BE2C (cell line): Measurements from ENCODE around the gene KIAA1143. TPM values are rescaled to one million over a fixed set of nuclear protein-coding genes. Genes with fewer than 3 reads are reported as not detected.

ENCODE experiments used
- DNase-seq: peaks from one replicate; pipeline ENCODE4 v3.0.0-alpha.2; 2020
- H3K27me3 ChIP-seq: fragments of 250-450 bp; sonication (Bioruptor Pico); 2 replicates; pipeline ENCODE4 v1.5.1; 2020; ENCODE audit warnings: mild to moderate bottlenecking
- H3K36me3 ChIP-seq: fragments of 250-450 bp; sonication (Bioruptor Pico); 2 replicates; pipeline ENCODE4 v1.5.1; 2020; ENCODE audit warnings: mild to moderate bottlenecking
- H3K4me1 ChIP-seq: fragments of 250-450 bp; sonication (Bioruptor Pico); 2 replicates; pipeline ENCODE4 v1.5.1; 2020
- H3K4me3 ChIP-seq: 2 replicates; pipeline ENCODE4 v1.5.1; 2011; ENCODE audit warnings: low read depth, low read length
- H3K9me3 ChIP-seq: fragments of 250-450 bp; sonication (Bioruptor Pico); 2 replicates; pipeline ENCODE4 v1.5.1; 2020
- CTCF ChIP-seq: IDR thresholded peaks from 2 replicates; pipeline ENCODE4 v1.5.1; 2012; ENCODE audit warnings: mild to moderate bottlenecking, low read depth, low read length
- polyA plus RNA-seq: library from polyadenylated mRNA; unstranded; fragments of >200 nt; gene quantifications from one replicate; pipeline ENCODE4 v1.2.1, GENCODE V29; 2012; ENCODE audit warnings: low read depth, missing spikeins; ENCODE audit not compliant: insufficient read length, insufficient read depth

KIAA1143 gene
- polyA plus RNA-seq: 13.5 TPM

GRCh38 chr3:44761424-44762169, at the start of gene KIAA1143, which contains the start of gene KIF15:
Gene KIAA1143 (minus strand): TSS chr3:44761619. CDS start chr3:44761602, 17 bp downstream.
Gene KIF15 (plus strand): TSS chr3:44761794. CDS start chr3:44761866, 72 bp downstream.
- peak; percentile 91 for DNase-seq
- Histone ChIP-seq H3K36me3 (peaks cover 11% of the 10 kb centered on the region), H3K9me3 (no peaks in the 10 kb centered on the region), H3K27me3 (no peaks in the 10 kb centered on the region), H3K4me1 (no peaks in the 10 kb centered on the region), H3K4me3 (peak within 1 kb of the TSS; percentile 72)
- no peak for TF ChIP-seq CTCF

DNA sequence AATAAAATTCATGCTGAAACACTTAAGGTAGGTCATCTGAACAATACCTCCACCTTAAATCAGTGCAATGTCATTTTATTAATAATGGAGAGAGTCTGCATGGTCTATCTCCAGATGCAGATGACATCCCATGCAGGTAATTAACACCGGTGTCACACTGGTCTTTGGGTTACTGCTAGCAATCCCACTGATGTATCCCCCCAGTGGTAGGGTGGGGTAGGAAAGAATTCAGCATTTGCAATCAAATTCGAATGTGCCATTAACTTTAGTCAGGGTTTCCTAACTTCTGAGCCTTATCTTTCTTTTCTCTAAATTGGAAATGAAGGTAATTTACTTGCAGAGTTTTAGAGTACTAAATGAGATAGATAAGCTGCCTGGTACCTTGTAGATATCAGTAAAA, 44.5 kb upstream of the KIAA1143 start:
- TF ChIP-seq CTCF: no peak
- 0 out of 2 replicates have a peak, but pooled peaks cover 7% of the 10 kb centered on the region for H3K36me3 ChIP-seq
- DNase-seq: no peak

DNA sequence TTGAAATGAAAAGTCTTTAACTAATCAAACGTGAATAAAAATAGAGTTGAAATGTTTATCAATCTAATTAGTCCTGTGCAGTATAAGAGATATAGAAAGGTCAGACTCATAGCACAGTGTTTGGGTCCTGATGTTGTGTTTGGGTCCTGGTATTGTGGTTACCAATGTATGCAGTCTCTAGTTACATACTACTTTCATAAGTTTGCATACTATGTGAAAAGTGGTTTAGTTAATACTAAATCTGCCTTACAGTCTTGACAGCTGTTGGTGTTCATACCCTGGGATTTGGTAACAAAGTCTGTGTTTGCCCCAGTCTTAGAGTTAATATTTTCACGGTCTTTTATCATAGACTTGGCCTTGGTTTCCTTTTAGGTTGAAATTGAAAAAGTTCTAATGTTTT, 41.9 kb upstream of the KIAA1143 start:
- H3K9me3 ChIP-seq: no peaks in the 10 kb centered on the region
- TF ChIP-seq CTCF: no peak
- no peak for DNase-seq
- H3K27me3 ChIP-seq: no peaks in the 10 kb centered on the region
- no peaks in the 10 kb centered on the region for H3K4me1 ChIP-seq
- 0 out of 2 replicates have a peak, but pooled peaks cover 7% of the 10 kb centered on the region for H3K36me3 ChIP-seq
- no peak overlapping the region for H3K4me3 ChIP-seq

More for the DNA sequence above, 44.5 kb upstream of the KIAA1143 start:
- Histone ChIP-seq H3K4me3 (no peak overlapping the region), H3K4me1 (no peaks in the 10 kb centered on the region), H3K27me3 (no peaks in the 10 kb centered on the region), H3K9me3 (no peaks in the 10 kb centered on the region)

DNA sequence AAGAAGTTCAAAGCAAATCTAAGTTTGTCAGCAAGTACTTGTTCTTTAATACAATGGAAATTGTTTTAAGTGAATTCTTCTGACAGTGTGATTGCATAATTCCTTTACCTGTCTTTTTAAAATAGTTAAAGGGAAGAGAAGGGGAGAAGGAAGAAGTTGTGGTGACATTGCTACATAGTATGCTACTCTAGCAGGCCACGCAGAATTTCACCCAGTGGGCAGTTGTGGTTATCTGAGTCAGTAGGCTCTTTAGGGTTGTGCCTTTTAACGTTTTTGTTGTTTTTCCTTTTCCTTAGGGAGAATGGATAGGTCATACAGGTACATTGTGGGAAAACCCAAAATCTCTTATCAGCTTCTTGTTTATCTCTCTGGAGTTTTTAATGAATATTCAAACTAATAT, 40.6 kb upstream of the KIAA1143 start:
- Histone ChIP-seq H3K4me1 (no peaks in the 10 kb centered on the region), H3K27me3 (no peaks in the 10 kb centered on the region), H3K36me3 (peaks cover 14% of the 10 kb centered on the region), H3K9me3 (no peaks in the 10 kb centered on the region), H3K4me3 (no peak overlapping the region)
- no peak for TF ChIP-seq CTCF
- DNase-seq: no peak

DNA sequence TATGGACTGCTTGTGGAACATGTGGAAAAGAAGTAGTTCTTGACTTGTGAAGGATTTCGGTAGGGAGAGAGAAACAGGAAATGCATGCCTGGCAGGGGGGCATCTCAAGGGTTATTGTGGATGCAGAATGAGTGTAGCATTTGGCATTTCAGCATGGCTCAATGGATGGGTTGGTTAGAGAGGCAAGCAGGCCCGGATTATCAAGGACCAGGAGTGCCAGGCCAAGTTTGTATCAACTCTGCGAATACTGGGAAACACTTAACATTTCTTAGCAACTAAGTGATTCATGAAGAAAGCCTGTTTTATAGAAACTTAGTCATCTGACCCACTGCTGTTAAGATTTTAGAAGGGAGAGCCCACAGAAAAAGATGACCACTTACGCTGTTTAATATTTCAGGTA, 33.8 kb upstream of the KIAA1143 start:
- no peaks in the 10 kb centered on the region for H3K27me3 ChIP-seq
- no peaks in the 10 kb centered on the region for H3K9me3 ChIP-seq
- peaks cover 14% of the 10 kb centered on the region for H3K36me3 ChIP-seq
- no peak for DNase-seq
- no peak overlapping the region for H3K4me3 ChIP-seq
- no peaks in the 10 kb centered on the region for H3K4me1 ChIP-seq
- TF ChIP-seq CTCF: no peak

DNA sequence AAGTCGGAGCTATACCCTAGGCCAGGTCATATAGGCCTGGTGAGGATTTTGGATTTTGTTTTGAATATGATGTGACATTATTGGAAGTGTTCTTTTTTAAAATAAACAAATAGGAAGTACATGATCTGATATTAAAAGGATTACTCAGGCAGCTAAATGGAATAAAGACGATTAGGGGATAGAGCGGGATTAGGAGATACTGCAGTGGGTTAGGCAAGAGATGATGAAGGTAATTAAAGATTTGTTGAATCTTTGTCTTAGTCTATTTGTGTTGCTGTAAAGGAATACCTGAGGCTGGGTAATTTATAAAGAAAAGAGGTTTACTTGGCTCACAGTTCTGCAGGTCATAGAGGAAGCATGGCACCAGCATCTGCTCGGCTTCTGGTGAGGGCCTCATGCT, 21.5 kb upstream of the KIAA1143 start:
- H3K4me3 ChIP-seq: no peak overlapping the region
- no peaks in the 10 kb centered on the region for H3K27me3 ChIP-seq
- H3K4me1 ChIP-seq: no peaks in the 10 kb centered on the region
- no peaks in the 10 kb centered on the region; the same call in 1 of the 2 replicates for H3K36me3 ChIP-seq
- no peak for TF ChIP-seq CTCF
- no peak for DNase-seq
- H3K9me3 ChIP-seq: no peaks in the 10 kb centered on the region
